HEK293 (cell line): ENCODE measurements around the gene ZKSCAN5.

ENCODE experiments used
- CTCF ChIA-PET: fragments of 350-600 bp; formaldehyde crosslinking; extraction: SDS; loops from one replicate; lab custom pipeline; 2021; ENCODE audit warnings: antibody characterized with exemption; lab: Yijun Ruan, JAX
- POLR2A ChIA-PET: fragments of 300-600 bp; formaldehyde crosslinking; extraction: SDS; loops from one replicate; lab custom pipeline; 2020; ENCODE audit warnings: antibody characterized with exemption, inconsistent platforms; lab: Yijun Ruan, JAX
- H3K27ac ChIP-seq: fragments of 200-500 bp; sonication (Bioruptor generic); 2 replicates; pipeline ENCODE4 v1.5.1; 2014; ENCODE audit warnings: low read depth, low read length, control low read depth, inconsistent platforms; ENCODE audit errors: extremely low read depth
- H3K36me3 ChIP-seq, 2 experiments: fragments of 200-500 bp in 1 of 2; sonication (Bioruptor generic) in 1 of 2; 1 replicate in 1 of 2; 2 replicates in 1 of 2; pipeline ENCODE4 v1.5.1; 2014 to 2017; ENCODE audit warnings: inconsistent platforms in 2 of 2, low read length in 2 of 2; ENCODE audit not compliant: control insufficient read depth in 2 of 2, insufficient read depth in 1 of 2
- H3K4me1 ChIP-seq: fragments of 200-500 bp; sonication (Bioruptor generic); 2 replicates; pipeline ENCODE4 v1.5.1; 2014; ENCODE audit warnings: mild to moderate bottlenecking, low read length, inconsistent platforms; ENCODE audit not compliant: control insufficient read depth, insufficient read depth
- H3K4me3 ChIP-seq: 2 replicates; pipeline ENCODE4 v1.5.1; 2011; ENCODE audit warnings: low read depth, mild to moderate bottlenecking, control low read depth, low read length, moderate library complexity
- H3K9me3 ChIP-seq: fragments of 200-500 bp; sonication (Bioruptor generic); 2 replicates; pipeline ENCODE4 v1.5.1; 2014; ENCODE audit warnings: low read depth, low read length, inconsistent platforms; ENCODE audit not compliant: control insufficient read depth, insufficient read depth
- BCL11B ChIP-seq: fragments of 450-650 bp; formaldehyde crosslinking; IDR thresholded peaks from 2 replicates; pipeline ENCODE4 v1.5.1; 2016; ENCODE audit warnings: low read depth, missing biosample characterization, missing genetic modification characterization
- SP2 ChIP-seq: fragments of 450-650 bp; formaldehyde crosslinking; IDR thresholded peaks from 2 replicates; pipeline ENCODE4 v1.5.1; 2016; ENCODE audit warnings: missing biosample characterization, missing genetic modification characterization
- TCF7L2 ChIP-seq: IDR thresholded peaks from 2 replicates; pipeline ENCODE4 v1.6.1; 2011; ENCODE audit warnings: low read depth, mild to moderate bottlenecking, inconsistent platforms, low read length, moderate library complexity, borderline replicate concordance
- ZFP37 ChIP-seq: fragments of 450-650 bp; formaldehyde crosslinking; IDR thresholded peaks from 2 replicates; pipeline ENCODE4 v1.5.1; 2016; ENCODE audit warnings: missing biosample characterization, missing genetic modification characterization
- ZFP69B ChIP-seq: fragments of 450-650 bp; formaldehyde crosslinking; IDR thresholded peaks from 2 replicates; pipeline ENCODE4 v1.5.1; 2016; ENCODE audit warnings: missing biosample characterization, missing genetic modification characterization
- ZNF155 ChIP-seq: fragments of 450-650 bp; formaldehyde crosslinking; IDR thresholded peaks from 2 replicates; pipeline ENCODE4 v1.5.1; 2016; ENCODE audit warnings: missing biosample characterization, missing genetic modification characterization
- ZNF184 ChIP-seq: fragments of 450-650 bp; IDR thresholded peaks from 2 replicates; pipeline ENCODE4 v1.5.1; 2018; ENCODE audit warnings: missing biosample characterization, mild to moderate bottlenecking, missing genetic modification characterization
- ZNF2 ChIP-seq: fragments of 450-650 bp; formaldehyde crosslinking; IDR thresholded peaks from 2 replicates; pipeline ENCODE4 v1.5.1; 2016; ENCODE audit warnings: missing biosample characterization, missing genetic modification characterization
- ZNF670 ChIP-seq: fragments of 450-650 bp; formaldehyde crosslinking; IDR thresholded peaks from 2 replicates; pipeline ENCODE4 v1.5.1; 2016; ENCODE audit warnings: missing biosample characterization, missing genetic modification characterization, low read depth
- ZNF747 ChIP-seq: fragments of 450-650 bp; formaldehyde crosslinking; IDR thresholded peaks from 2 replicates; pipeline ENCODE4 v1.5.1; 2016; ENCODE audit warnings: missing biosample characterization, missing genetic modification characterization
- ZNF777 ChIP-seq: fragments of 450-650 bp; formaldehyde crosslinking; IDR thresholded peaks from 2 replicates; pipeline ENCODE4 v1.5.1; 2017; ENCODE audit warnings: missing biosample characterization, missing genetic modification characterization, borderline replicate concordance
- ZNF792 ChIP-seq: fragments of 450-650 bp; formaldehyde crosslinking; IDR thresholded peaks from 2 replicates; pipeline ENCODE4 v1.5.1; 2016; ENCODE audit warnings: missing biosample characterization, missing genetic modification characterization
- TF ChIP-seq, protein P1 (sequence below): fragments of 450-650 bp; formaldehyde crosslinking; IDR thresholded peaks from 2 replicates; pipeline ENCODE4 v1.5.1; 2016; ENCODE audit warnings: missing biosample characterization, missing genetic modification characterization
- TF ChIP-seq, protein P2 (sequence below): fragments of 450-650 bp; formaldehyde crosslinking; IDR thresholded peaks from 2 replicates; pipeline ENCODE4 v1.5.1; 2016; ENCODE audit warnings: missing biosample characterization, missing genetic modification characterization
- TF ChIP-seq, protein P3 (sequence below): fragments of 450-650 bp; formaldehyde crosslinking; IDR thresholded peaks from 2 replicates; pipeline ENCODE4 v1.5.1; 2016; ENCODE audit warnings: missing biosample characterization, missing genetic modification characterization
- TF ChIP-seq, protein P4 (sequence below): fragments of 450-650 bp; formaldehyde crosslinking; optimal IDR thresholded peaks from 2 replicates; pipeline ENCODE3; 2016; ENCODE audit warnings: missing biosample characterization, mild to moderate bottlenecking, missing genetic modification characterization
- TF ChIP-seq, protein P5 (sequence below): fragments of 450-650 bp; IDR thresholded peaks from 2 replicates; pipeline ENCODE4 v1.5.1; 2018; ENCODE audit warnings: missing biosample characterization, mild to moderate bottlenecking, missing genetic modification characterization
- TF ChIP-seq, protein P6 (sequence below): fragments of 450-650 bp; formaldehyde crosslinking; IDR thresholded peaks from 2 replicates; pipeline ENCODE4 v1.5.1; 2016; ENCODE audit warnings: missing biosample characterization, missing genetic modification characterization, low read depth

ZKSCAN5 gene

DNA sequence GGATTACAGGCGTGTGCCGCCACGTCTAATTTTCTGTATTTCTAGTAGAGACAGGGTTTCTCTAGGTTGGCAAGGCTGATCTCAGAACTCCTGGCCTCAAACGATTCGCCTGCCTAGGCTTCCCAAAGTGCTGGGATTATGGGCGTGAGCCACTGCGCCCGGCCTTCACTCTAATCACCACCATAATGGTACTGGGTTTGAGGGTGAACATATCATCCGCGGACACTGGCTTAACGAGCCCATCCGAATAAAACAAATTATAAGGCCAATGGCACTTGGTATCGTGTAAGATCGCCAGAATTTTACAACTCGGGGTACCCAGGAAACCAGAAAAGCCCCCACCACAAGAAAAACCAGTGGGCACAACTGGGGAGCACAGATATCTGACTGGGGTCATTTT lies 46.9 kb downstream of the ZKSCAN5 start:
- TF ChIP-seq, protein P1, sequence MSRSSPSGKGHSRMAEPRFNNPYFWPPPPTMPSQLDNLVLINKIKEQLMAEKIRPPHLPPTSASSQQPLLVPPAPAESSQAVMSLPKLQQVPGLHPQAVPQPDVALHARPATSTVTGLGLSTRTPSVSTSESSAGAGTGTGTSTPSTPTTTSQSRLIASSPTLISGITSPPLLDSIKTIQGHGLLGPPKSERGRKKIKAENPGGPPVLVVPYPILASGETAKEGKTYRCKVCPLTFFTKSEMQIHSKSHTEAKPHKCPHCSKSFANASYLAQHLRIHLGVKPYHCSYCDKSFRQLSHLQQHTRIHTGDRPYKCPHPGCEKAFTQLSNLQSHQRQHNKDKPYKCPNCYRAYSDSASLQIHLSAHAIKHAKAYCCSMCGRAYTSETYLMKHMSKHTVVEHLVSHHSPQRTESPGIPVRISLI (tag by site-specific recombination): no peak
- TF ChIP-seq ZNF2 (tag by site-specific recombination) (no peak), ZNF184 (tag by site-specific recombination) (no peak), ZNF747 (no peak), ZFP69B (no peak), ZNF670 (tag by site-specific recombination) (no peak), ZNF792 (tag by site-specific recombination) (no peak), SP2 (tag by site-specific recombination) (no peak), TCF7L2 (no peak), ZFP37 (tag by site-specific recombination) (no peak), ZNF155 (no peak), BCL11B (tag by site-specific recombination) (no peak), ZNF777 (tag by site-specific recombination) (no peak)
- TF ChIP-seq, protein P2, sequence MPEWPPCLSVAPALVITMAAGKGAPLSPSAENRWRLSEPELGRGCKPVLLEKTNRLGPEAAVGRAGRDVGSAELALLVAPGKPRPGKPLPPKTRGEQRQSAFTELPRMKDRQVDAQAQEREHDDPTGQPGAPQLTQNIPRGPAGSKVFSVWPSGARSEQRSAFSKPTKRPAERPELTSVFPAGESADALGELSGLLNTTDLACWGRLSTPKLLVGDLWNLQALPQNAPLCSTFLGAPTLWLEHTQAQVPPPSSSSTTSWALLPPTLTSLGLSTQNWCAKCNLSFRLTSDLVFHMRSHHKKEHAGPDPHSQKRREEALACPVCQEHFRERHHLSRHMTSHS (tag by site-specific recombination): no peak
- TF ChIP-seq, protein P3, sequence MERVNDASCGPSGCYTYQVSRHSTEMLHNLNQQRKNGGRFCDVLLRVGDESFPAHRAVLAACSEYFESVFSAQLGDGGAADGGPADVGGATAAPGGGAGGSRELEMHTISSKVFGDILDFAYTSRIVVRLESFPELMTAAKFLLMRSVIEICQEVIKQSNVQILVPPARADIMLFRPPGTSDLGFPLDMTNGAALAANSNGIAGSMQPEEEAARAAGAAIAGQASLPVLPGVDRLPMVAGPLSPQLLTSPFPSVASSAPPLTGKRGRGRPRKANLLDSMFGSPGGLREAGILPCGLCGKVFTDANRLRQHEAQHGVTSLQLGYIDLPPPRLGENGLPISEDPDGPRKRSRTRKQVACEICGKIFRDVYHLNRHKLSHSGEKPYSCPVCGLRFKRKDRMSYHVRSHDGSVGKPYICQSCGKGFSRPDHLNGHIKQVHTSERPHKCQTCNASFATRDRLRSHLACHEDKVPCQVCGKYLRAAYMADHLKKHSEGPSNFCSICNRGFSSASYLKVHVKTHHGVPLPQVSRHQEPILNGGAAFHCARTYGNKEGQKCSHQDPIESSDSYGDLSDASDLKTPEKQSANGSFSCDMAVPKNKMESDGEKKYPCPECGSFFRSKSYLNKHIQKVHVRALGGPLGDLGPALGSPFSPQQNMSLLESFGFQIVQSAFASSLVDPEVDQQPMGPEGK (tag by site-specific recombination): no peak
- TF ChIP-seq, protein P4, sequence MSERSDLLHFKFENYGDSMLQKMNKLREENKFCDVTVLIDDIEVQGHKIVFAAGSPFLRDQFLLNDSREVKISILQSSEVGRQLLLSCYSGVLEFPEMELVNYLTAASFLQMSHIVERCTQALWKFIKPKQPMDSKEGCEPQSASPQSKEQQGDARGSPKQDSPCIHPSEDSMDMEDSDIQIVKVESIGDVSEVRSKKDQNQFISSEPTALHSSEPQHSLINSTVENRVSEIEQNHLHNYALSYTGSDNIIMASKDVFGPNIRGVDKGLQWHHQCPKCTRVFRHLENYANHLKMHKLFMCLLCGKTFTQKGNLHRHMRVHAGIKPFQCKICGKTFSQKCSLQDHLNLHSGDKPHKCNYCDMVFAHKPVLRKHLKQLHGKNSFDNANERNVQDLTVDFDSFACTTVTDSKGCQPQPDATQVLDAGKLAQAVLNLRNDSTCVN: no peak
- TF ChIP-seq, protein P5, sequence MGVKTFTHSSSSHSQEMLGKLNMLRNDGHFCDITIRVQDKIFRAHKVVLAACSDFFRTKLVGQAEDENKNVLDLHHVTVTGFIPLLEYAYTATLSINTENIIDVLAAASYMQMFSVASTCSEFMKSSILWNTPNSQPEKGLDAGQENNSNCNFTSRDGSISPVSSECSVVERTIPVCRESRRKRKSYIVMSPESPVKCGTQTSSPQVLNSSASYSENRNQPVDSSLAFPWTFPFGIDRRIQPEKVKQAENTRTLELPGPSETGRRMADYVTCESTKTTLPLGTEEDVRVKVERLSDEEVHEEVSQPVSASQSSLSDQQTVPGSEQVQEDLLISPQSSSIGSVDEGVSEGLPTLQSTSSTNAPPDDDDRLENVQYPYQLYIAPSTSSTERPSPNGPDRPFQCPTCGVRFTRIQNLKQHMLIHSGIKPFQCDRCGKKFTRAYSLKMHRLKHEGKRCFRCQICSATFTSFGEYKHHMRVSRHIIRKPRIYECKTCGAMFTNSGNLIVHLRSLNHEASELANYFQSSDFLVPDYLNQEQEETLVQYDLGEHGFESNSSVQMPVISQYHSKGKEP (tag by site-specific recombination): no peak
- TF ChIP-seq, protein P6, sequence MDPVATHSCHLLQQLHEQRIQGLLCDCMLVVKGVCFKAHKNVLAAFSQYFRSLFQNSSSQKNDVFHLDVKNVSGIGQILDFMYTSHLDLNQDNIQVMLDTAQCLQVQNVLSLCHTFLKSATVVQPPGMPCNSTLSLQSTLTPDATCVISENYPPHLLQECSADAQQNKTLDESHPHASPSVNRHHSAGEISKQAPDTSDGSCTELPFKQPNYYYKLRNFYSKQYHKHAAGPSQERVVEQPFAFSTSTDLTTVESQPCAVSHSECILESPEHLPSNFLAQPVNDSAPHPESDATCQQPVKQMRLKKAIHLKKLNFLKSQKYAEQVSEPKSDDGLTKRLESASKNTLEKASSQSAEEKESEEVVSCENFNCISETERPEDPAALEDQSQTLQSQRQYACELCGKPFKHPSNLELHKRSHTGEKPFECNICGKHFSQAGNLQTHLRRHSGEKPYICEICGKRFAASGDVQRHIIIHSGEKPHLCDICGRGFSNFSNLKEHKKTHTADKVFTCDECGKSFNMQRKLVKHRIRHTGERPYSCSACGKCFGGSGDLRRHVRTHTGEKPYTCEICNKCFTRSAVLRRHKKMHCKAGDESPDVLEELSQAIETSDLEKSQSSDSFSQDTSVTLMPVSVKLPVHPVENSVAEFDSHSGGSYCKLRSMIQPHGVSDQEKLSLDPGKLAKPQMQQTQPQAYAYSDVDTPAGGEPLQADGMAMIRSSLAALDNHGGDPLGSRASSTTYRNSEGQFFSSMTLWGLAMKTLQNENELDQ: no peak
- Histone ChIP-seq H3K4me1 (no peaks in the 10 kb centered on the region), H3K9me3 (no peaks in the 10 kb centered on the region; the same call in 1 of the 2 replicates), H3K4me3 (peak overlapping the region; percentile 97), H3K27ac (peak overlapping the region; percentile 11; the same call in 1 of the 2 replicates), H3K36me3 (peaks cover 24 to 40% of the 10 kb centered on the region in 2 experiments)
- ChIA-PET POLR2A (interaction anchor here (0.7 to 1.2 kb wide), 3 partner anchors 16 to 66 kb away, joined by 3 to 17 read pairs (median 10); partner anchors contain the start of genes ZKSCAN5 and ZSCAN25), CTCF (interaction anchor here (1.2 kb wide), 1 partner anchor 65 kb away, joined by 5 read pairs; the partner anchor contains the start of gene ZSCAN25)
